HEK293 (cell line): ENCODE data around the gene YARS1.

Experiments
- CTCF ChIA-PET: fragments of 350-600 bp; formaldehyde crosslinking; extraction: SDS; loops from one replicate; lab custom pipeline; 2021; ENCODE audit warnings: antibody characterized with exemption; lab: Yijun Ruan, JAX
- POLR2A ChIA-PET: fragments of 300-600 bp; formaldehyde crosslinking; extraction: SDS; loops from one replicate; lab custom pipeline; 2020; ENCODE audit warnings: antibody characterized with exemption, inconsistent platforms; lab: Yijun Ruan, JAX
- H3K27ac ChIP-seq: fragments of 200-500 bp; sonication (Bioruptor generic); 2 replicates; pipeline ENCODE4 v1.5.1; 2014; ENCODE audit warnings: low read depth, low read length, control low read depth, inconsistent platforms; ENCODE audit errors: extremely low read depth
- H3K36me3 ChIP-seq, 2 experiments: fragments of 200-500 bp in 1 of 2; sonication (Bioruptor generic) in 1 of 2; 1 replicate in 1 of 2; 2 replicates in 1 of 2; pipeline ENCODE4 v1.5.1; 2014 to 2017; ENCODE audit warnings: inconsistent platforms in 2 of 2, low read length in 2 of 2; ENCODE audit not compliant: control insufficient read depth in 2 of 2, insufficient read depth in 1 of 2
- H3K4me1 ChIP-seq: fragments of 200-500 bp; sonication (Bioruptor generic); 2 replicates; pipeline ENCODE4 v1.5.1; 2014; ENCODE audit warnings: mild to moderate bottlenecking, low read length, inconsistent platforms; ENCODE audit not compliant: control insufficient read depth, insufficient read depth
- H3K4me3 ChIP-seq: 2 replicates; pipeline ENCODE4 v1.5.1; 2011; ENCODE audit warnings: low read depth, mild to moderate bottlenecking, control low read depth, low read length, moderate library complexity
- H3K9me3 ChIP-seq: fragments of 200-500 bp; sonication (Bioruptor generic); 2 replicates; pipeline ENCODE4 v1.5.1; 2014; ENCODE audit warnings: low read depth, low read length, inconsistent platforms; ENCODE audit not compliant: control insufficient read depth, insufficient read depth
- PRDM10 ChIP-seq: fragments of 450-650 bp; formaldehyde crosslinking; IDR thresholded peaks from 2 replicates; pipeline ENCODE4 v1.5.1; 2016; ENCODE audit warnings: missing biosample characterization, missing genetic modification characterization
- PRDM2 ChIP-seq: fragments of 450-650 bp; formaldehyde crosslinking; IDR thresholded peaks from 2 replicates; pipeline ENCODE4 v1.5.1; 2016; ENCODE audit warnings: missing biosample characterization, missing genetic modification characterization, borderline replicate concordance
- ZFP3 ChIP-seq: fragments of 450-650 bp; formaldehyde crosslinking; IDR thresholded peaks from 2 replicates; pipeline ENCODE4 v1.5.1; 2016; ENCODE audit warnings: low read depth, missing biosample characterization, missing genetic modification characterization
- ZNF140 ChIP-seq: fragments of 450-650 bp; formaldehyde crosslinking; IDR thresholded peaks from 2 replicates; pipeline ENCODE4 v1.5.1; 2016; ENCODE audit warnings: missing biosample characterization, missing genetic modification characterization
- ZNF146 ChIP-seq: fragments of 450-650 bp; formaldehyde crosslinking; IDR thresholded peaks from 2 replicates; pipeline ENCODE4 v1.5.1; 2016; ENCODE audit warnings: missing biosample characterization, missing genetic modification characterization
- ZNF266 ChIP-seq: fragments of 450-650 bp; formaldehyde crosslinking; IDR thresholded peaks from 2 replicates; pipeline ENCODE4 v1.5.1; 2016; ENCODE audit warnings: missing biosample characterization, missing genetic modification characterization, low read depth
- ZNF558 ChIP-seq: fragments of 450-650 bp; formaldehyde crosslinking; IDR thresholded peaks from 2 replicates; pipeline ENCODE4 v1.5.1; 2016; ENCODE audit warnings: missing biosample characterization, missing genetic modification characterization
- ZNF600 ChIP-seq: fragments of 450-650 bp; formaldehyde crosslinking; IDR thresholded peaks from 2 replicates; pipeline ENCODE4 v1.5.1; 2016; ENCODE audit warnings: missing biosample characterization, missing genetic modification characterization
- TF ChIP-seq, protein P1 (sequence below): fragments of 450-650 bp; formaldehyde crosslinking; IDR thresholded peaks from 2 replicates; pipeline ENCODE4 v1.5.1; 2016; ENCODE audit warnings: missing biosample characterization, missing genetic modification characterization, low read depth
- TF ChIP-seq, protein P2 (sequence below): fragments of 450-650 bp; formaldehyde crosslinking; IDR thresholded peaks from 2 replicates; pipeline ENCODE4 v1.5.1; 2016; ENCODE audit warnings: missing biosample characterization, missing genetic modification characterization

YARS1 gene

DNA sequence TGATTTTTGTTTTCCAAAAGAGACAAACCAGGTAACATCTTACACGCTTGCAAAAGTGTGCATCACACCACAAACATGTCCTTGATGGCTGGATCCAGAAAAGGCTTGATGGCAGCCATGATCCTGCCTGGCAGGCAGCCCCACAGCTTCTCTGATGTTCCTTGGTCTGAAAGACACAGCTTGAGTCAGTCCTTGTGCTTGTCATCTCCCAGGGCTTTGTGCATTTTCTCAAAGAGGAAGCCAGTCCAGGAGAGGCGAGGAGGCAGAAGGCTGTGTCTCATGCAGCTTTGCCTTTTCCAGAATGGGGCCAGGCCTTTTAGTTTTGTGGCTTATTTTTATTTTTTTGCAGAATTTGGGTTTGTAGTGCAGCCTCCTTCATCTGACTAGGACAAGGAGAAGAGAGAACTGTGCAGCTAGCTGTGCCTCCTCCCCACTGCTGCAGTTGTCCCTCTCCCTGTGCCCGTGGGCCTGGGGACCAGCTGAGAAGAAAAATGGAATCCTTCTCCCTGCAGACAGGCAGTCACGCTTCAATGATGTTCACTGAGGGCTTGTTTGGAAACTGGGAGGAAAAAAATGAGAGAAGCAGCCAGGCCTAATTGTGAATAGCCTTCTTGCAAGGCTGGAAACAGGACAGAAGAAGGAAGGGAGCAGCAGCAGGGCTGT lies 46.2 kb upstream of the YARS1 start:
- Histone ChIP-seq H3K9me3 (no peaks in the 10 kb centered on the region), H3K4me3 (no peak overlapping the region), H3K36me3 (peaks cover 0 to 69% of the 10 kb centered on the region in 2 experiments; a peak in 1 of 3 replicates), H3K4me1 (no peaks in the 10 kb centered on the region), H3K27ac (no peak overlapping the region)
- ChIA-PET POLR2A (no interaction called here), CTCF (interaction anchor here (0.6 to 2.0 kb wide), 6 partner anchors 9 to 35 kb away, joined by 3 to 6 read pairs (median 3); partner anchors contain the start of gene HPCA)
- TF ChIP-seq ZNF558: peak; percentile 53; the same call in 1 of the 2 replicates
- no peak for TF ChIP-seq ZFP3 (tag by site-specific recombination)

GRCh38 chr1:32861904-32862695 lies 44.9 kb upstream of the YARS1 start:
- ChIA-PET POLR2A (interaction anchor here (0.6 kb wide), 1 partner anchor 164 kb away, joined by 3 read pairs; no protein-coding TSS in a partner anchor), CTCF (interaction anchor here (0.6 to 2.0 kb wide), 7 partner anchors 10 to 52 kb away, joined by 3 to 6 read pairs (median 4); partner anchors contain the start of gene HPCA)

GRCh38 chr1:32860566-32860965 lies 43.4 kb upstream of the YARS1 start:
- POLR2A ChIA-PET: no interaction called here

More at GRCh38 chr1:32861904-32862695, 44.9 kb upstream of the YARS1 start:
- Histone ChIP-seq H3K9me3 (no peaks in the 10 kb centered on the region), H3K27ac (no peak overlapping the region), H3K36me3 (peaks cover 0 to 73% of the 10 kb centered on the region in 2 experiments; a peak in 1 of 3 replicates), H3K4me1 (no peaks in the 10 kb centered on the region), H3K4me3 (no peak overlapping the region)
- TF ChIP-seq PRDM10 (peak; percentile 79), ZNF266 (tag by site-specific recombination) (no peak), ZNF146 (tag by site-specific recombination) (no peak), ZNF600 (tag by site-specific recombination) (no peak)

DNA sequence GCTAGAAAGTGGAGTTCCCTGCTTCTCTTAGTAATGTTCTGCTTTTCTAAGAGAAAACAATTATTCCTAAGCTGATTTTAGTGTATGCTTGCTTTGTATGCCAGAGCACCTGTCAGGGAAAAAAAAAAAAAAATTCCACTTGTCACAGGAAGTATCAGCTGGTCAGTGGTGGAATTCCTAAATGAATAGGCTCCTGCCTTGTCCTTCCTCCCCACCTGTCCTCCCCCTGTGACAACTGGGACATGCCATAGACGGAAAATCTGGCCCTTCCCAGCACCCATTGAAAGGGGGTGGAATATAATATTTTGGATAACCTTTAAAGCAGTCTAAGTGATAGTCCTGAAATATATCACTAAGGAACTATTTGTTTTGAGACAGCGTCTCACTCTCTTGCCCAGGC lies 42.8 kb upstream of the YARS1 start:
- peaks cover 13 to 95% of the 10 kb centered on the region in 2 experiments; a peak in 2 of 3 replicates for H3K36me3 ChIP-seq
- H3K27ac ChIP-seq: no peak overlapping the region
- ChIA-PET POLR2A (no interaction called here), CTCF (interaction anchor here (0.8 to 1.1 kb wide), 2 partner anchors 17 kb away, joined by 3 to 7 read pairs; no protein-coding TSS in a partner anchor)
- H3K4me3 ChIP-seq: no peak overlapping the region
- H3K9me3 ChIP-seq: no peaks in the 10 kb centered on the region
- no peaks in the 10 kb centered on the region for H3K4me1 ChIP-seq
- TF ChIP-seq, protein P1, sequence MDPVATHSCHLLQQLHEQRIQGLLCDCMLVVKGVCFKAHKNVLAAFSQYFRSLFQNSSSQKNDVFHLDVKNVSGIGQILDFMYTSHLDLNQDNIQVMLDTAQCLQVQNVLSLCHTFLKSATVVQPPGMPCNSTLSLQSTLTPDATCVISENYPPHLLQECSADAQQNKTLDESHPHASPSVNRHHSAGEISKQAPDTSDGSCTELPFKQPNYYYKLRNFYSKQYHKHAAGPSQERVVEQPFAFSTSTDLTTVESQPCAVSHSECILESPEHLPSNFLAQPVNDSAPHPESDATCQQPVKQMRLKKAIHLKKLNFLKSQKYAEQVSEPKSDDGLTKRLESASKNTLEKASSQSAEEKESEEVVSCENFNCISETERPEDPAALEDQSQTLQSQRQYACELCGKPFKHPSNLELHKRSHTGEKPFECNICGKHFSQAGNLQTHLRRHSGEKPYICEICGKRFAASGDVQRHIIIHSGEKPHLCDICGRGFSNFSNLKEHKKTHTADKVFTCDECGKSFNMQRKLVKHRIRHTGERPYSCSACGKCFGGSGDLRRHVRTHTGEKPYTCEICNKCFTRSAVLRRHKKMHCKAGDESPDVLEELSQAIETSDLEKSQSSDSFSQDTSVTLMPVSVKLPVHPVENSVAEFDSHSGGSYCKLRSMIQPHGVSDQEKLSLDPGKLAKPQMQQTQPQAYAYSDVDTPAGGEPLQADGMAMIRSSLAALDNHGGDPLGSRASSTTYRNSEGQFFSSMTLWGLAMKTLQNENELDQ (tag by site-specific recombination): no peak
- TF ChIP-seq PRDM2 (no peak), ZNF140 (tag by site-specific recombination) (no peak)

More at GRCh38 chr1:32860566-32860965, 43.4 kb upstream of the YARS1 start:
- CTCF ChIA-PET: interaction anchor here (0.7 to 1.9 kb wide), 3 partner anchors 11 to 16 kb away, joined by 3 to 7 read pairs (median 4); no protein-coding TSS in a partner anchor
- TF ChIP-seq, protein P2, sequence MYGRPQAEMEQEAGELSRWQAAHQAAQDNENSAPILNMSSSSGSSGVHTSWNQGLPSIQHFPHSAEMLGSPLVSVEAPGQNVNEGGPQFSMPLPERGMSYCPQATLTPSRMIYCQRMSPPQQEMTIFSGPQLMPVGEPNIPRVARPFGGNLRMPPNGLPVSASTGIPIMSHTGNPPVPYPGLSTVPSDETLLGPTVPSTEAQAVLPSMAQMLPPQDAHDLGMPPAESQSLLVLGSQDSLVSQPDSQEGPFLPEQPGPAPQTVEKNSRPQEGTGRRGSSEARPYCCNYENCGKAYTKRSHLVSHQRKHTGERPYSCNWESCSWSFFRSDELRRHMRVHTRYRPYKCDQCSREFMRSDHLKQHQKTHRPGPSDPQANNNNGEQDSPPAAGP (tag by site-specific recombination): no peak
- TF ChIP-seq, all 188 proteins: peak for 0
- H3K4me3 ChIP-seq: no peak overlapping the region
- peaks cover 10 to 89% of the 10 kb centered on the region in 2 experiments; a peak in 1 of 3 replicates for H3K36me3 ChIP-seq
- H3K4me1 ChIP-seq: no peaks in the 10 kb centered on the region
- H3K9me3 ChIP-seq: no peaks in the 10 kb centered on the region
- H3K27ac ChIP-seq: no peak overlapping the region
